Measurements from ENCODE around the gene ABHD4.

ABHD4 gene

GRCh38 chr14:22557846-22558220 lies 40.3 kb upstream of the ABHD4 start:
- TF ChIP-seq CTCF (IDR thresholded peaks at IDR 0.05; ENCODE audit: borderline replicate concordance, control extremely low read depth, extremely low read depth, insufficient read depth, missing control alignments) = no peak
- no peak for DNase-seq (ENCODE audit: low spot score)
- in situ Hi-C loops (cut with MboI; ENCODE audit: low sequenced_read_pairs, unreplicated experiment) = no loop called here

GRCh38 chr14:22558221-22558913 lies 39.7 kb upstream of the ABHD4 start:
- no peak for DNase-seq (ENCODE audit: low spot score)
- no peak for TF ChIP-seq CTCF (IDR thresholded peaks at IDR 0.05; ENCODE audit: borderline replicate concordance, control extremely low read depth, extremely low read depth, insufficient read depth, missing control alignments)
- in situ Hi-C loops (cut with MboI; ENCODE audit: low sequenced_read_pairs, unreplicated experiment) = no loop called here

GRCh38 chr14:22559041-22559440 lies 39.1 kb upstream of the ABHD4 start:
- in situ Hi-C loops (cut with MboI; ENCODE audit: low sequenced_read_pairs, unreplicated experiment) = no loop called here
- no peak for DNase-seq (ENCODE audit: low spot score)
- TF ChIP-seq CTCF (IDR thresholded peaks at IDR 0.05; ENCODE audit: borderline replicate concordance, control extremely low read depth, extremely low read depth, insufficient read depth, missing control alignments) = no peak

GRCh38 chr14:22560662-22561365 lies 37.3 kb upstream of the ABHD4 start:
- no peak for DNase-seq (ENCODE audit: low spot score)
- TF ChIP-seq CTCF (IDR thresholded peaks at IDR 0.05; ENCODE audit: borderline replicate concordance, control extremely low read depth, extremely low read depth, insufficient read depth, missing control alignments) = no peak
- in situ Hi-C loops (cut with MboI; ENCODE audit: low sequenced_read_pairs, unreplicated experiment) = loop anchor here (10.0 kb wide), 1 partner anchor 246 kb away; no protein-coding TSS in a partner anchor

- TF ChIP-seq CTCF (IDR thresholded peaks at IDR 0.05; ENCODE audit: borderline replicate concordance, control extremely low read depth, extremely low read depth, insufficient read depth, missing control alignments) = no peak
- in situ Hi-C loops (cut with MboI; ENCODE audit: low sequenced_read_pairs, unreplicated experiment) = loop anchor here (10.0 kb wide), 1 partner anchor 247 kb away; no protein-coding TSS in a partner anchor
- DNase-seq (ENCODE audit: low spot score) = no peak
Observed at GRCh38 chr14:22561366-22561660, 36.8 kb upstream of the ABHD4 start.

- no peak for TF ChIP-seq CTCF (IDR thresholded peaks at IDR 0.05; ENCODE audit: borderline replicate concordance, control extremely low read depth, extremely low read depth, insufficient read depth, missing control alignments)
- peak; percentile 51 for DNase-seq (ENCODE audit: low spot score)
- in situ Hi-C loops (cut with MboI; ENCODE audit: low sequenced_read_pairs, unreplicated experiment) = loop anchor here (10.0 kb wide), 1 partner anchor 247 kb away; no protein-coding TSS in a partner anchor
Observed at GRCh38 chr14:22561661-22562579, 36.2 kb upstream of the ABHD4 start.

All from GM13976 (cell line).